ENCODE measurements around the gene SV2C. TPM values are rescaled to one million over a fixed set of nuclear protein-coding genes. Genes with fewer than 3 reads are reported as not detected.

SV2C gene
- total and polyA plus RNA-seq, 11 donors = 0.12 to 0.29 (median 0.20) TPM; not detected in 5

GRCh38 chr5:76069061-76069735 lies 14.0 kb upstream of the SV2C start:
- intact Hi-C loops (cut with DNase I) = no loop called here
- no peaks in the 10 kb centered on the region for H3K9me3 ChIP-seq
- no peak overlapping the region for H3K27ac ChIP-seq
- DNase-seq (no peak), ATAC-seq (no peak)
- no peaks in the 10 kb centered on the region for H3K4me1 ChIP-seq
- WGBS, 4 donors = 57 to 78% (median 65%) methylated on average over 4 of the region's 4 CpGs
- no peaks in the 10 kb centered on the region for H3K36me3 ChIP-seq
- H3K4me3 ChIP-seq = no peak overlapping the region
- no peak for TF ChIP-seq POLR2A (IDR thresholded peaks at IDR 0.05)
- no peak for TF ChIP-seq CTCF (IDR thresholded peaks at IDR 0.05)
- H3K27me3 ChIP-seq = peaks cover 0 to 8% (median 0%) of the 10 kb centered on the region in 9 donors

- no peak overlapping the region for H3K4me3 ChIP-seq
Measured at GRCh38 chr5:76074487-76075065, 8.6 kb upstream of the SV2C start.

GRCh38 chr5:76081811-76082771 lies 1.1 kb upstream of the SV2C start:
- Histone ChIP-seq H3K4me1 (peaks cover 0 to 32% (median 9%) of the 10 kb centered on the region in 12 donors), H3K4me3 (peak overlapping the region in 4 of 12 donors; percentile 25 to 48 (median 36)), H3K27ac (no peak overlapping the region), H3K36me3 (no peaks in the 10 kb centered on the region), H3K9me3 (no peaks in the 10 kb centered on the region), H3K27me3 (peaks cover 11 to 90% (median 50%) of the 10 kb centered on the region in 9 donors)
- ATAC-seq (no peak), DNase-seq (no peak)
- WGBS, 4 donors = 3 to 19% (median 7%) methylated on average over 24 to 45 of the region's 45 CpGs
- intact Hi-C loops (cut with DNase I) = no loop called here
- TF ChIP-seq CTCF (IDR thresholded peaks at IDR 0.05) (no peak), POLR2A (IDR thresholded peaks at IDR 0.05) (no peak)

More at GRCh38 chr5:76074487-76075065, 8.6 kb upstream of the SV2C start:
- intact Hi-C loops (cut with DNase I) = no loop called here
- Histone ChIP-seq H3K9me3 (no peaks in the 10 kb centered on the region), H3K36me3 (no peaks in the 10 kb centered on the region), H3K4me1 (no peaks in the 10 kb centered on the region), H3K27me3 (peaks cover 0 to 47% (median 4%) of the 10 kb centered on the region in 9 donors), H3K27ac (no peak overlapping the region)
- DNase-seq (no peak), ATAC-seq (no peak)
- WGBS, 4 donors = 44 to 53% (median 47%) methylated on average over 2 of the region's 2 CpGs
- TF ChIP-seq CTCF (IDR thresholded peaks at IDR 0.05) (peak in 9 of 12 donors; percentile 11 to 43 (median 30)), POLR2A (IDR thresholded peaks at IDR 0.05) (no peak)

Data from heart left ventricle (tissue), 16 donors.